Measurements from ENCODE around the gene CALU. TPM values are rescaled to one million over a fixed set of nuclear protein-coding genes. Genes with fewer than 3 reads are reported as not detected.

The CALU gene
- polyA plus RNA-seq: 10 to 100 TPM in 2 of 4 donors, 1 to 10 TPM in 2; 6.0 to 75.3 (median 23.9) TPM
- long read RNA-seq, donor 1, transcript CALU-202 (7 exons, 2,438 nt): minor isoform, 7 of 58 reads
- long read RNA-seq, donor 1, transcript CALU-201 (7 exons, 3,357 nt): major isoform, 42 of 58 reads
- long read RNA-seq, donor 1, partial matches to known transcripts: 8 of 58 reads
- long read RNA-seq, donor 1, other reads (novel, unspliced or antisense): 0 of 58 reads
- long read RNA-seq, donor 2, transcript CALU-201 (7 exons, 3,357 nt): major isoform, 7 of 8 reads
- long read RNA-seq, donor 2, partial matches to known transcripts: 0 of 8 reads
- long read RNA-seq, donor 2, other reads (novel, unspliced or antisense): 0 of 8 reads
- long read RNA-seq, donor 3, transcript CALU-201 (7 exons, 3,357 nt): major isoform, 6 of 20 reads
- long read RNA-seq, donor 3, partial matches to known transcripts: 14 of 20 reads
- long read RNA-seq, donor 3, other reads (novel, unspliced or antisense): 0 of 20 reads
- long read RNA-seq, donor 4, partial matches to known transcripts: 0 of 2 reads
- long read RNA-seq, donor 4, other reads (novel, unspliced or antisense): 0 of 2 reads
- long read RNA-seq, donor 5, transcript CALU-201 (7 exons, 3,357 nt): major isoform, 7 of 14 reads
- long read RNA-seq, donor 5, partial matches to known transcripts: 6 of 14 reads
- long read RNA-seq, donor 5, other reads (novel, unspliced or antisense): 0 of 14 reads
- long read RNA-seq, donor 6, transcript CALU-201 (7 exons, 3,357 nt): major isoform, 12 of 16 reads
- long read RNA-seq, donor 6, partial matches to known transcripts: 0 of 16 reads
- long read RNA-seq, donor 6, other reads (novel, unspliced or antisense): 0 of 16 reads
- long read RNA-seq, donor 7, transcript CALU-201 (7 exons, 3,357 nt): major isoform, 87 of 439 reads
- long read RNA-seq, donor 7, transcript CALU-202 (7 exons, 2,438 nt): minor isoform, 5 of 439 reads
- long read RNA-seq, donor 7, partial matches to known transcripts: 347 of 439 reads
- long read RNA-seq, donor 7, other reads (novel, unspliced or antisense): 0 of 439 reads
- long read RNA-seq, donor 8, transcript CALU-201 (7 exons, 3,357 nt): major isoform, 6 of 10 reads
- long read RNA-seq, donor 8, partial matches to known transcripts: 0 of 10 reads
- long read RNA-seq, donor 8, other reads (novel, unspliced or antisense): 0 of 10 reads
- long read RNA-seq, donor 9, partial matches to known transcripts: 0 of 4 reads
- long read RNA-seq, donor 9, other reads (novel, unspliced or antisense): 0 of 4 reads
- long read RNA-seq, donor 10, transcript CALU-201 (7 exons, 3,357 nt): major isoform, 51 of 86 reads
- long read RNA-seq, donor 10, transcript CALU-202 (7 exons, 2,438 nt): minor isoform, 11 of 86 reads
- long read RNA-seq, donor 10, partial matches to known transcripts: 23 of 86 reads
- long read RNA-seq, donor 10, other reads (novel, unspliced or antisense): 0 of 86 reads

- FAIRE-seq (no peak), DNase-seq (peak; percentile 96 to 97)
- H3K9me3 ChIP-seq (ENCODE audit: control insufficient read depth in 2 of 2, insufficient read depth in 1 of 2, low read depth in 1 of 2, low read length in 1 of 2): no peaks in the 10 kb centered on the region
- peaks cover 0 to 19% (median 10%) of the 10 kb centered on the region in 3 donors for H3K4me1 ChIP-seq (ENCODE audit: control insufficient read depth in 3 of 3, insufficient read depth in 2 of 3, low read depth in 1 of 3, low read length in 2 of 3)
- peak within 1 kb of the TSS; percentile 84 to 100 (median 97) for H3K4me3 ChIP-seq (ENCODE audit: low read depth in 1 of 3, low read length in 3 of 3)
- peaks cover 0 to 4% (median 0%) of the 10 kb centered on the region in 3 donors for H3K36me3 ChIP-seq (ENCODE audit: control insufficient read depth in 3 of 3, insufficient read depth in 2 of 3, low read depth in 1 of 3, low read length in 3 of 3)
- 0% methylated on average over 72 to 74 of the region's 74 CpGs for WGBS, 3 donors
- H3K27ac ChIP-seq (ENCODE audit: low read depth in 1 of 3, low read length in 2 of 3): peak within 1 kb of the TSS; percentile 75 to 97 (median 96)
- H3K27me3 ChIP-seq (ENCODE audit: control insufficient read depth in 3 of 3, insufficient read depth in 3 of 3, low read length in 3 of 3): peaks cover 0 to 3% (median 0%) of the 10 kb centered on the region in 3 donors
These were observed at the start of gene CALU for GRCh38 chr7:128739048-128739962. TSS of gene CALU (plus strand) at chr7:128739359. CDS start at chr7:128748584, 9,225 bp downstream.

- Histone ChIP-seq H3K36me3 (ENCODE audit: control insufficient read depth in 3 of 3, insufficient read depth in 2 of 3, low read depth in 1 of 3, low read length in 3 of 3) (no peaks in the 10 kb centered on the region), H3K9me3 (ENCODE audit: control insufficient read depth in 2 of 2, insufficient read depth in 1 of 2, low read depth in 1 of 2, low read length in 1 of 2) (no peaks in the 10 kb centered on the region), H3K4me3 (ENCODE audit: low read depth in 1 of 3, low read length in 3 of 3) (no peak overlapping the region), H3K27ac (ENCODE audit: low read depth in 1 of 3, low read length in 2 of 3) (no peak overlapping the region), H3K27me3 (ENCODE audit: control insufficient read depth in 3 of 3, insufficient read depth in 3 of 3, low read length in 3 of 3) (peaks cover 0 to 6% (median 5%) of the 10 kb centered on the region in 3 donors), H3K4me1 (ENCODE audit: control insufficient read depth in 3 of 3, insufficient read depth in 2 of 3, low read depth in 1 of 3, low read length in 2 of 3) (no peaks in the 10 kb centered on the region)
- no peak for FAIRE-seq
- 67 to 83% (median 73%) methylated on average over 1 of the region's 1 CpG for WGBS, 3 donors
- DNase-seq: no peak
These were observed 47.9 kb upstream of the CALU start for GRCh38 chr7:128691227-128691626.

DNA sequence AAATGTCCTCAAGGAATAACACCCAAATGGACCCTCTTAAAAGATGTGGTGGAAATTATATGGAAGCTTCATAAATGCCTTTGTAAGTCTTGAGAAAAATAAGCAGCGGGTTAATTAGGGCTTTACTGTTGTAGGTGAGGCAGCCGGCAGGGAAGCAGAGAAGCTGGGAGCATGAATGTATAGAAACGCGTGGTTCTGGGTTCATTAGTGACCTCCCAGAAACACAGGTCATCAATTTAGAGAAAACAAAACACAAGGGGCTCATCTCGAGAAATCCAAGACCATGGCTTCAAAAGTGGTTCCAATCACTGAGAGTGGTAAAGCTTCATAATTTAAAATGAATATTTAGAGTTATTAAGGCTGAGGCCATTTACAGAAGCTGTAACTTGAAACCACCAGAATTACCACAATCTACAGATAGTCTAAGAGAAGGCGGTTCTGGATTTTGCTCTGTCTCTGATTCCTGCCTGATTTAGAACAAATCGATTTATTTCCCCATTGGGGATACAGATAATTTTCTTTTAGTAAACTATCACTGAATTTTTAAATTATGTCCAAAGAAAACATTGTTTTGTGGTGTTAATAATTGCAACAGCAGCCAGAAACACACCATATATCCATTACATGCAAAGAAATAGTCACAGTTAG lies 46.4 kb upstream of the CALU start:
- no peak for FAIRE-seq
- Histone ChIP-seq H3K27ac (ENCODE audit: low read depth in 1 of 3, low read length in 2 of 3) (no peak overlapping the region), H3K4me3 (ENCODE audit: low read depth in 1 of 3, low read length in 3 of 3) (no peak overlapping the region), H3K9me3 (ENCODE audit: control insufficient read depth in 2 of 2, insufficient read depth in 1 of 2, low read depth in 1 of 2, low read length in 1 of 2) (no peaks in the 10 kb centered on the region), H3K36me3 (ENCODE audit: control insufficient read depth in 3 of 3, insufficient read depth in 2 of 3, low read depth in 1 of 3, low read length in 3 of 3) (no peaks in the 10 kb centered on the region), H3K27me3 (ENCODE audit: control insufficient read depth in 3 of 3, insufficient read depth in 3 of 3, low read length in 3 of 3) (peaks cover 0 to 22% (median 12%) of the 10 kb centered on the region in 3 donors), H3K4me1 (ENCODE audit: control insufficient read depth in 3 of 3, insufficient read depth in 2 of 3, low read depth in 1 of 3, low read length in 2 of 3) (peaks cover 0 to 8% (median 0%) of the 10 kb centered on the region in 3 donors)
- no peak for DNase-seq
- 70 to 84% (median 73%) methylated on average over 7 of the region's 7 CpGs for WGBS, 3 donors

DNA sequence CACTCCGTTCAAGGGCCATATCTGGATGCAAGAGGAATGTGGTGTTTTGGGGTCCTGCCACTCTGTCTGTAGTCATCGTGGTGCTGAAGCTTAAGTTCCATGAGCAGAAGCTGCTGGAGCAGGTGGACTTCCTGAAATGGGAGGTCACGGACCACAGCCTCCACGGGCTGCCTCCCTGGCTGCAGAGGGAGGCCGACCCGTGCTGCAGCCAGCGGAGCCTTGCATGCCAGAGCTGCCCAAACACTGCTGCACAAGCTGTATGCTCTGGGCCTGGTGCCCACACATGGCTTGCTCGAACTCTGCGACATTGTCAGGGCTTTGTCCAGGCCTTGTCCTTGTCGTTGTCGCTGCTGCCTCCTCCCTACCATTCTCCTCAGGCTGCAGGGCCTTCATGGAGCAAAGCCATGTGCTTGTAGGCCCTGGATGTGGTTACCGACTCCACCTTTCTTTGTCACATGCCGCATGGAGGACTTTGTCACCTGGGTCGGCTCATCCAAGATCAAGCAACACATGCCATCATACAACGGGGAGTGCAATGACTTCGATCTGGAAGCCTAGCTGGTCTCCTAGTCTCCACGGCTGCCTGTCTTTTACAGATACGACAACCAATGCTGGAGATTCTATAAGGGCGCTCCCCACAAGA lies 45.7 kb upstream of the CALU start:
- WGBS, 3 donors: 75 to 87% (median 78%) methylated on average over 19 of the region's 19 CpGs
- Histone ChIP-seq H3K27ac (ENCODE audit: low read depth in 1 of 3, low read length in 2 of 3) (no peak overlapping the region), H3K4me1 (ENCODE audit: control insufficient read depth in 3 of 3, insufficient read depth in 2 of 3, low read depth in 1 of 3, low read length in 2 of 3) (peaks cover 0 to 8% (median 0%) of the 10 kb centered on the region in 3 donors), H3K4me3 (ENCODE audit: low read depth in 1 of 3, low read length in 3 of 3) (no peak overlapping the region), H3K36me3 (ENCODE audit: control insufficient read depth in 3 of 3, insufficient read depth in 2 of 3, low read depth in 1 of 3, low read length in 3 of 3) (no peaks in the 10 kb centered on the region), H3K9me3 (ENCODE audit: control insufficient read depth in 2 of 2, insufficient read depth in 1 of 2, low read depth in 1 of 2, low read length in 1 of 2) (no peaks in the 10 kb centered on the region), H3K27me3 (ENCODE audit: control insufficient read depth in 3 of 3, insufficient read depth in 3 of 3, low read length in 3 of 3) (peaks cover 0 to 29% (median 12%) of the 10 kb centered on the region in 3 donors)
- DNase-seq: peak in 1 of 2 donors; percentile 4
- FAIRE-seq: no peak

DNA sequence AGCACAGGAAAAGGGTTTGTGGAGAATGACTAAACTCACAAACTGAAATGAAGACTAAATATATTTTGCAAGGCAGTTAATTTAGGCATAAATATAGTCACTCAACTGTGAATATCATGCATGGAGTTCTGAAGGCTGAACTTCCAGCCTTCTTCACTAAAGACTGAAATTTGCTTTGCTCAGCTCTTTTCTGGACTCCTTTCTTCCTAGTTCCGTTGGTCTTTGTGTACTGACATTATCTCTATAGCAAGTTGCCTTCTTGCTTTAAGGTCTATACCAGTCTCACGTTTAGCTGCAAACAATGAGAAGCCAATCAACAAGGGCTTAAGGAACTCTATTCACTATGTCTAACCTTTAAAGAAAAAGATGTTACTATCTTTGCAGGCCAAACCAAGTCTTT lies 44.4 kb upstream of the CALU start:
- Histone ChIP-seq H3K4me1 (ENCODE audit: control insufficient read depth in 3 of 3, insufficient read depth in 2 of 3, low read depth in 1 of 3, low read length in 2 of 3) (peaks cover 0 to 8% (median 0%) of the 10 kb centered on the region in 3 donors), H3K9me3 (ENCODE audit: control insufficient read depth in 2 of 2, insufficient read depth in 1 of 2, low read depth in 1 of 2, low read length in 1 of 2) (no peaks in the 10 kb centered on the region), H3K4me3 (ENCODE audit: low read depth in 1 of 3, low read length in 3 of 3) (no peak overlapping the region), H3K36me3 (ENCODE audit: control insufficient read depth in 3 of 3, insufficient read depth in 2 of 3, low read depth in 1 of 3, low read length in 3 of 3) (no peaks in the 10 kb centered on the region), H3K27ac (ENCODE audit: low read depth in 1 of 3, low read length in 2 of 3) (no peak overlapping the region), H3K27me3 (ENCODE audit: control insufficient read depth in 3 of 3, insufficient read depth in 3 of 3, low read length in 3 of 3) (peaks cover 0 to 33% (median 12%) of the 10 kb centered on the region in 3 donors)
- DNase-seq (no peak), FAIRE-seq (no peak)
- WGBS, 3 donors: 19 to 47% (median 40%) methylated on average over 2 of the region's 2 CpGs

GRCh38 chr7:128697302-128697905 lies 41.8 kb upstream of the CALU start:
- Histone ChIP-seq H3K27ac (ENCODE audit: low read depth in 1 of 3, low read length in 2 of 3) (no peak overlapping the region), H3K36me3 (ENCODE audit: control insufficient read depth in 3 of 3, insufficient read depth in 2 of 3, low read depth in 1 of 3, low read length in 3 of 3) (no peaks in the 10 kb centered on the region), H3K4me1 (ENCODE audit: control insufficient read depth in 3 of 3, insufficient read depth in 2 of 3, low read depth in 1 of 3, low read length in 2 of 3) (peaks cover 0 to 8% (median 0%) of the 10 kb centered on the region in 3 donors), H3K9me3 (ENCODE audit: control insufficient read depth in 2 of 2, insufficient read depth in 1 of 2, low read depth in 1 of 2, low read length in 1 of 2) (no peaks in the 10 kb centered on the region), H3K4me3 (ENCODE audit: low read depth in 1 of 3, low read length in 3 of 3) (peak overlapping the region in 1 of 3 donors; percentile 33), H3K27me3 (ENCODE audit: control insufficient read depth in 3 of 3, insufficient read depth in 3 of 3, low read length in 3 of 3) (peaks cover 0 to 40% (median 12%) of the 10 kb centered on the region in 3 donors)
- DNase-seq (peak; percentile 18 to 48), FAIRE-seq (no peak)
- 2 to 8% (median 6%) methylated on average over 37 of the region's 37 CpGs for WGBS, 3 donors

All from small intestine (tissue), 16 donors.